ENCODE measurements around the gene PTBP1.

The PTBP1 gene

GRCh38 chr19:801030-801860 lies 4.0 kb downstream of the PTBP1 start:
- H2AFZ ChIP-seq (ENCODE audit: low read length), result no peak overlapping the region
- H3K4me3 ChIP-seq (ENCODE audit: low read length), result no peak overlapping the region
- TF ChIP-seq EZH2 (optimal IDR thresholded peaks at IDR 0.05; ENCODE audit: low read depth, low read length), result no peak
- H3K79me2 ChIP-seq (ENCODE audit: low read length), result peaks cover 85% of the 10 kb centered on the region
- H3K4me2 ChIP-seq (ENCODE audit: low read depth, low read length), result no peak overlapping the region
- H4K20me1 ChIP-seq (ENCODE audit: insufficient read depth, low read length), result peaks cover 74% of the 10 kb centered on the region
- H3F3A ChIP-seq (ENCODE audit: insufficient read depth, low read length), result no peaks in the 10 kb centered on the region
- peaks cover 9% of the 10 kb centered on the region for H3K4me1 ChIP-seq (ENCODE audit: low read length)
- no peaks in the 10 kb centered on the region for H3K9me3 ChIP-seq (replicated peaks; ENCODE audit: insufficient read depth, low read length)
- no peaks in the 10 kb centered on the region for H3K27me3 ChIP-seq (replicated peaks; ENCODE audit: insufficient read depth, low read length)
- DNase-seq, result no peak
- peaks cover 59% of the 10 kb centered on the region for H3K36me3 ChIP-seq (replicated peaks; ENCODE audit: insufficient read depth, low read length)
- no peak overlapping the region for H3K9ac ChIP-seq (ENCODE audit: low read length)
- H3K27ac ChIP-seq (ENCODE audit: low read length), result no peak overlapping the region
- no peaks in the 10 kb centered on the region for H3K9me2 ChIP-seq (replicated peaks; ENCODE audit: insufficient read depth, low read length)

GRCh38 chr19:801861-802497 lies 4.7 kb downstream of the PTBP1 start:
- Histone ChIP-seq H3K27ac (ENCODE audit: low read length) (no peak overlapping the region), H4K20me1 (ENCODE audit: insufficient read depth, low read length) (peaks cover 74% of the 10 kb centered on the region)
- TF ChIP-seq EZH2phosphoT487 (IDR thresholded peaks at IDR 0.05; ENCODE audit: low read length), result no peak

GRCh38 chr19:802498-803098 lies 5.3 kb downstream of the PTBP1 start:
- no peak overlapping the region for H3K27ac ChIP-seq (ENCODE audit: low read length)

More at GRCh38 chr19:801861-802497, 4.7 kb downstream of the PTBP1 start:
- Histone ChIP-seq H3K79me2 (ENCODE audit: low read length) (peaks cover 91% of the 10 kb centered on the region), H3K27me3 (replicated peaks; ENCODE audit: insufficient read depth, low read length) (no peaks in the 10 kb centered on the region), H3K4me1 (ENCODE audit: low read length) (peaks cover 9% of the 10 kb centered on the region), H3K4me3 (ENCODE audit: low read length) (no peak overlapping the region), H3K9ac (ENCODE audit: low read length) (no peak overlapping the region), H3F3A (ENCODE audit: insufficient read depth, low read length) (no peaks in the 10 kb centered on the region), H3K36me3 (replicated peaks; ENCODE audit: insufficient read depth, low read length) (peaks cover 67% of the 10 kb centered on the region), H3K9me2 (replicated peaks; ENCODE audit: insufficient read depth, low read length) (no peaks in the 10 kb centered on the region), H3K4me2 (ENCODE audit: low read depth, low read length) (no peak overlapping the region), H2AFZ (ENCODE audit: low read length) (no peak overlapping the region), H3K9me3 (replicated peaks; ENCODE audit: insufficient read depth, low read length) (no peaks in the 10 kb centered on the region)
- no peak for DNase-seq

More at GRCh38 chr19:802498-803098, 5.3 kb downstream of the PTBP1 start:
- no peak for DNase-seq
- Histone ChIP-seq H3K9me2 (replicated peaks; ENCODE audit: insufficient read depth, low read length) (no peaks in the 10 kb centered on the region), H4K20me1 (ENCODE audit: insufficient read depth, low read length) (peaks cover 75% of the 10 kb centered on the region), H2AFZ (ENCODE audit: low read length) (no peak overlapping the region), H3K9me3 (replicated peaks; ENCODE audit: insufficient read depth, low read length) (no peaks in the 10 kb centered on the region), H3K4me3 (ENCODE audit: low read length) (no peak overlapping the region), H3K4me1 (ENCODE audit: low read length) (peaks cover 9% of the 10 kb centered on the region), H3K27me3 (replicated peaks; ENCODE audit: insufficient read depth, low read length) (no peaks in the 10 kb centered on the region), H3K4me2 (ENCODE audit: low read depth, low read length) (no peak overlapping the region), H3F3A (ENCODE audit: insufficient read depth, low read length) (no peaks in the 10 kb centered on the region), H3K36me3 (replicated peaks; ENCODE audit: insufficient read depth, low read length) (peaks cover 73% of the 10 kb centered on the region), H3K9ac (ENCODE audit: low read length) (no peak overlapping the region), H3K79me2 (ENCODE audit: low read length) (peaks cover 98% of the 10 kb centered on the region)
- TF ChIP-seq EZH2 (optimal IDR thresholded peaks at IDR 0.05; ENCODE audit: low read depth, low read length) (no peak), EZH2phosphoT487 (IDR thresholded peaks at IDR 0.05; ENCODE audit: low read length) (no peak), CTCF (IDR thresholded peaks at IDR 0.05; ENCODE audit: low read length) (no peak)

All from MM.1S (cell line).